GM06990 (cell line): ENCODE data around the gene SELENOF.

Experiments used
- DNase-seq: peaks from one replicate; pipeline ENCODE4 v3.0.0-alpha.2; 2011; ENCODE audit not compliant: insufficient read length; ENCODE audit errors: extremely low read depth
- H3K27me3 ChIP-seq: replicated peaks from 2 replicates; pipeline ENCODE4 v1.6.0; 2011; ENCODE audit warnings: low read length; ENCODE audit not compliant: control insufficient read depth, insufficient read depth
- H3K36me3 ChIP-seq: 2 replicates; pipeline ENCODE4 v1.5.1; 2011; ENCODE audit warnings: low read length; ENCODE audit not compliant: control insufficient read depth, insufficient read depth
- H3K4me3 ChIP-seq: replicated peaks from 2 replicates; pipeline ENCODE4 v1.5.1; 2011; ENCODE audit warnings: low read depth, mild to moderate bottlenecking, control low read depth, low read length
- CTCF ChIP-seq: IDR thresholded peaks from 2 replicates; pipeline ENCODE4 v1.5.1; 2011; ENCODE audit warnings: low read length, control low read depth, mild to moderate bottlenecking, inconsistent platforms; ENCODE audit not compliant: insufficient read depth, poor library complexity, severe bottlenecking

Gene SELENOF

GRCh38 chr1:86862920-86863319 lies 51.0 kb downstream of the SELENOF start:
- H3K27me3 ChIP-seq, result no peaks in the 10 kb centered on the region
- TF ChIP-seq CTCF, result no peak
- H3K36me3 ChIP-seq, result no peaks in the 10 kb centered on the region
- H3K4me3 ChIP-seq, result no peak overlapping the region
- no peak for DNase-seq

GRCh38 chr1:86861424-86861823 lies 52.5 kb downstream of the SELENOF start:
- no peaks in the 10 kb centered on the region for H3K36me3 ChIP-seq
- no peak overlapping the region for H3K4me3 ChIP-seq
- no peak for TF ChIP-seq CTCF
- DNase-seq, result no peak
- no peaks in the 10 kb centered on the region for H3K27me3 ChIP-seq

- DNase-seq, result no peak
- no peaks in the 10 kb centered on the region for H3K27me3 ChIP-seq
- TF ChIP-seq CTCF, result no peak
- no peaks in the 10 kb centered on the region for H3K36me3 ChIP-seq
- H3K4me3 ChIP-seq, result no peak overlapping the region
These were observed 53.5 kb downstream of the SELENOF start for GRCh38 chr1:86860424-86860823.

- H3K4me3 ChIP-seq, result no peak overlapping the region
- H3K27me3 ChIP-seq, result no peaks in the 10 kb centered on the region
- DNase-seq, result no peak
- H3K36me3 ChIP-seq, result no peaks in the 10 kb centered on the region
- no peak for TF ChIP-seq CTCF
These were observed 53.9 kb downstream of the SELENOF start for GRCh38 chr1:86860020-86860419.

GRCh38 chr1:86858524-86859261 lies 55.2 kb downstream of the SELENOF start:
- no peaks in the 10 kb centered on the region for H3K36me3 ChIP-seq
- DNase-seq, result no peak
- H3K4me3 ChIP-seq, result no peak overlapping the region
- no peaks in the 10 kb centered on the region for H3K27me3 ChIP-seq
- no peak for TF ChIP-seq CTCF

GRCh38 chr1:86856196-86856595 lies 57.7 kb downstream of the SELENOF start:
- Histone ChIP-seq H3K4me3 (no peak overlapping the region), H3K36me3 (no peaks in the 10 kb centered on the region), H3K27me3 (no peaks in the 10 kb centered on the region)
- no peak for TF ChIP-seq CTCF
- DNase-seq, result no peak
